OCI-M1 (cell line): ENCODE data around the gene SPEG.

Source experiments
- DNase-seq: peaks from one replicate; lab custom pipeline; 2025; lab: John Stamatoyannopoulos, UW

SPEG gene

GRCh38 chr2:219425238-219426067 lies 9.2 kb upstream of the SPEG start:
- DNase-seq, result no peak

GRCh38 chr2:219426068-219426443 lies 8.6 kb upstream of the SPEG start:
- DNase-seq, result no peak

- DNase-seq, result no peak
Observed at GRCh38 chr2:219426534-219427136, 8.0 kb upstream of the SPEG start.

DNA sequence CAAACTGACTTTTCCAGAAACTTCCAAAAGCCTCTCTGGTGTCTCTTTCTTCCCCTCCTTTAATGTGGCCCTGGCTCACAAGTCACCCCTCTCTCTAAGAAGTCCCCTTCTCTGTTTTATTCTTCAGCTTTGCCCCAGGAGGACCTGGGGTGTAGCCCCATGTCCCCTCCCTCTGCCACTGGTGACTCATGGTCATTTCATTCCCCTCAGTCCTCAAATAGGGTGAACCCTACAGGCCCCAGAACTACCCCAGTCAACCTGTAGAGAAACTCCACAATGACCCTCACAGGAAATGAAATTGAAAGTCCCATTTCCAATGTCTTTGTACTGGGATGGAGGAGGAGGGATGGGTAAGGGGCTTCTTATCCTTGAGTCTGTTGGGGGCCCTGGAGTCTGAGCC lies 6.2 kb upstream of the SPEG start:
- DNase-seq, result no peak

GRCh38 chr2:219429958-219430606 lies 4.6 kb upstream of the SPEG start:
- no peak for DNase-seq

DNA sequence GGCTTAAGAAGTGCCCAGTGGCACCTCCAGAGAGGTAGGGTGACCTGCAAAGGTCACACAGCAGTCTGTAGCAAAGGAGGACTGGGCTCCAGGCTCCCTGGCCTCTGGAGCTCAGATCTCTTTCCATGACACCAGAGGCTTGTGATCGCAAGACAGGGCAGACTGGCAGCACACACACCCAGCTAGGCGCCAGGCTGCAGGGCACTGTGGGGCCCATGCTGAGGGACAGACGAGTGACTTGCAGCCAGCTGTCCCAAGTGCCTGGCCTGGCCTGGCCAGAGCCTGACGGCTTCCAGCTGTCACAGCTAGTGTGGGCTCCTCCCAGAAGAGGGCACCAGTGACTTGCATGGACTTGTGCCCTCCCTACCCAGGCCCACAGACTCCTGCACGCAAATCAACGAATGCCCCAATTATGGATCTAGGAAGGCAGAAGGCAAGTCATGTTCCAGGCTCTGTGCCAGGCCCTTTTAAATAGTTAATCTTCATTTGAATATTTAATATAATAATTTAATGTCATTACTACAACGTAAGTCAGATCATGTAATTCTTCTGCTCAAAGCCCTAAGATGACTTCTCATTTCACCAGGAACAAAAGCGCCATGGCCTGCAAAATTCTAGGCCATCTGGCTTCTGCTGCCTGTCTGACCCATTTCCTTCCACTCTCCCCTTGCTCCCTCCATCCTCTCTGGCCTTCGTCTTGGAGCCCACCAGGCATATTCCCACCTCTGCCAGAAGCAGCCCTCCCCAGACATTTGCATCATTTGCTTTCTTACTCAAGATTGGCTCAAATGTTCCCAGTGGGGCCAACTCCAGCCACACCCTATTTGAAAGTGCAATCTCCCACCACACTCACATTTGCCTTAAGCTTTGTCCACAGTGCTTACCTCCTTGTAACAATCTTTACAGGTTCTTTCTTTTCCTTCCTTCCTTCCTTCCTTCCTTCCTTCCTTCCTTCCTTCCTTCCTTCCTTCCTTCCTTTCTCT lies 3.7 kb upstream of the SPEG start:
- DNase-seq, result peak; percentile 39

DNA sequence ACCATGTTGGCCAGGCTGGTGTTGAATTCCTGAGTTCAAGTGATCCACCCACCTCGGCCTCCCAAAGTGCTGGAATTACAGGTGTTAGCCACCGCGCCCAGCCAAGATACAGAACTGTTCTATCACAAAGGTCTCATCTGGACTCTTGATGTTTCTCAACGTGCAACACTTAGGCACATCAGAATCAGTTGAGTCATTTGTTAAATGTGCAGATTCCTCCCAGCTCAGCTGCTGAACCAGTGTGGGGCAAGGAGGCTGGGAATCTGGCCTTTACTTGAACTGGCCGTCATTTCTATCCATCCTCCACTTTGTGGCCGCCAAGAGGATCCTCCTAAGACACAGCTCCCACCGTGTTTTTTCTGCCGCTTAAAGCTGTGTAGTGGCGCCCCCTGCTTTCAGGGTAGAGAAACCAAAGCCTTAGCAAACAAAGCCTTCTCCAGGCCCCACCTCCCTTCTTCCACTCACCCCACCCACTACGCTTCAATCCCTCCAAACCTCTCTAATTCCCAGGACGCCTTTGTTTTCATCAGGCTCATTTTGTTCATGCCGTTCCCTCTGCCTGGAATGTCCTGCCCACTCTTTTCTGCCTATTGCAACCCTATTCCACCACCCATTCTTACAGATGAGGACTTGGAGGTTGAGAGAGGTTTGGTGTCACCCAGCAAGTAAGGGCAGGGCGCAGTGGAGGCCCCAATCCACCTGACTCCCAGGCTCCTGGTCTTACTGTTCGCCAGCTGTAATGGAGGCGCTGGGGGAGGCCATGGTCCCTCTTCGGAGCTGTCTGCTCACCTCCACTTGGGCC lies 776 bp upstream of the SPEG start:
- DNase-seq, result peak; percentile 73

- DNase-seq, result no peak
Observed at GRCh38 chr2:219434468-219434717, 250 bp upstream of the SPEG start.

DNA sequence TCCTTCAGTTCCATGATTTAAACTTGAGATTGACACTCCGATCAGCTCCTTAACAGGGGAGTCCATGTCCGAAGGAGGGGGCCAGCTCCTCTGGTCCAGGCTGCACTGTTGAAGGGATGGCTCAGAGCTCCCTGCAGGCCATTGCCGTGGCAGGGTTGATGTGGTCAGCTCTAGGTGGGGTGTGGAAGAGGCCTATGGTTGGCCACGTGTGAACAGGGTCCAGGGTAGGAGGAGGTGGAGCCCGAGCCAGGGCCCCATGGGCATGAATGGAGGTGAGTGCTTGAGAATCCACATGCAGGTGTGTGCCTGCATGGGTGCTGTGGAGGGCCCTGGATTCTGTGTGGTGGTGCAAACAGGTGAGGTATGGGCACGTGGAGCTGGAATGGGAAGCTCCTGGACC lies 1.1 kb downstream of the SPEG start:
- DNase-seq, result no peak

- DNase-seq, result no peak
Observed at GRCh38 chr2:219436491-219436890, 1.8 kb downstream of the SPEG start.

- DNase-seq, result no peak
Observed at GRCh38 chr2:219437141-219437540, 2.5 kb downstream of the SPEG start.

DNA sequence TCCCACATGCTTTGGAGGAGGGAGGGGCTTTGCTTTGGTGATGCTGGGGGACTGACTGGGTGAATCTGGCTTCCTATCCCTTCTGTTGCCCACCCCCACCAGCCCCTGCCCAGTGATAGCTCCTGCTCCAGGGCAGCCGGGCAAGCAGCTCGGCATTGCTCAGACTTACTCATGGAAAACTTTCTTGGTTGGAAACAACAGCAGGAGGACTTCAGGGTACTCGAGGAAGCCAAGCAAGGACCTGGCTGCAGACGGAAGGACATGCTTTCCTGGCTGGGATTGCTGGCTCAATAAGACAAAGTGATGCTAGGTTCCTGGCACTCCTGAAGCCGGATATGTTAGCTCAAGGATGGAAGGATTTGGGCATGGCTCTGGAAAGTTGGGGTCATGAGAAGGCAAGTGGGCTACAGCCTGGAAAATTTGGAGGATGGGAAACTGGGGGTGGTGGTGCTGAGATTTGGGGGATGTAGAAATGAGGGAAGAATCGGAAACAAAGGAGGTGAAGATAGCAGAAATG lies 3.1 kb downstream of the SPEG start:
- DNase-seq, result no peak

DNA sequence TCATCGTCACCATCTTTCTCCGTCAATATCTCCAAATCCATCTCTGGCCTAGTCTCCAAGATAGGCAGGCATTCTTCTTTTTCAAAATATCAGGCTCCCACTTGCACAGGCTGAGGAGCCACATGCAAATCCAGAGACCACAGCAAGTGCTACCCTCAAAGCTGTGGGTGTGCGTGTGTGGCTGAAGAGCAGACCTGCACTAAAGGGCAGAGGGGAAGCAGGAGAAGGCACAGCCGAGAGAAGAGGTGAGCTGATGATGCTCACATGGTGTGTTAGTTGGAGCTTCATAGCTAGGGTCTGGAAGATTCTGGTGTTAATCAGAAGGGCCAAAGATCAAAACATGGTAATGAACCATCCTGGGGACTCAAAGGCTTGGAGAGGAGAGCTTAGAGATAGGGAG lies 3.8 kb downstream of the SPEG start:
- no peak for DNase-seq

GRCh38 chr2:219439506-219439905 lies 4.9 kb downstream of the SPEG start:
- no peak for DNase-seq

DNA sequence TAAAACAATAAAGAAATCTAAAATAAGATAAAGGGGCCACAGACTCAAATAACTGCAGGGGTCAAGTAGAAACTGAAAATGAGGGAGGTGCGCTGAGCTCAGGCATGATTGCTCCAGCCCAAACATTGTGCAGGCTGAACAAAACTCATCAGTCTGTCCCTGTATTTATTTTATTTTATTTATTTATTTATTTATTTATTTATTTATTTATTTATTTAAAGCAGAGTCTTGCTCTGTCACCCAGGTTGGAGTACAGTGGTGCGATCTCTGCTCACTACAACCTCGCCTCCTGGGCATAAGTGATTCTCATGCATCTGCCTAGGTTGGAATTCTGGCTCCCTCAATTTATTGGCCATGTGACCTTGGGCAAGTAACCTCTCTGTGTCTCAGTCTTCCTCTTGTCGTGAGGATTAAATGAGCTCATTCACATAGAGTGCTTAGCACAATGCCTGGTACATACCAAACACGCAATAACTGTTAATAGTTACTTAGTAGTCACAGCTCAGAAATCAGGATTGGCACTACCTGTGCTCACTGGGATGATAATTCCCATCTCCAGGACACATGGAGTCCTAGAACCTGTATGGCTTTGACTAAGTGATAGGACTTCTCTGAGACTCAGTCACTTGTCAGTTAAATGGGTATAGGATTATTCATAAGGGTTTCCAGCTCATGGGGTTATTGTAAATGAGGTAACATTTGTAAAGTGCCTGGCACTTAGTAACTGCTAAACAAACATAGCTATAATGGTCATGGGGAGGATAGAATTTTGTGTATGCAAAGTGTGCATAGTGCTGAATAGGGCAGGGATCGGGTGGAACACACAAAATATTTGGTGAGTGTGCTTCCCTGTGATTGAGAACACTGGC lies 6.0 kb downstream of the SPEG start:
- no peak for DNase-seq

GRCh38 chr2:219441451-219442255 lies 7.0 kb downstream of the SPEG start:
- no peak for DNase-seq

- no peak for DNase-seq
Observed at GRCh38 chr2:219442256-219443015, 7.8 kb downstream of the SPEG start.

- DNase-seq, result no peak
Observed at GRCh38 chr2:219443016-219443696, 8.5 kb downstream of the SPEG start.
